Esophagus squamous epithelium (tissue), 4 donors: Measurements from ENCODE around the gene HEYL.

Experiments used
- CTCF ChIP-seq, 6 experiments: fragments of 450-650 bp in 4 of 6; fragments of 200-600 bp in 2 of 6; sonication (generic) in 2 of 6; IDR thresholded peaks; one replicate each; pipeline ENCODE4 v1.5.1; 2016 to 2019; ENCODE audit warnings: antibody characterized with exemption in 6 of 6, mild to moderate bottlenecking in 4 of 6, moderate library complexity in 4 of 6
- POLR2A ChIP-seq, 4 donors: fragments of 450-650 bp; IDR thresholded peaks; one replicate each; pipeline ENCODE4 v1.6.1; 2017; ENCODE audit warnings: antibody characterized with exemption in 4 of 4, mild to moderate bottlenecking in 4 of 4, moderate library complexity in 3 of 4

- TF ChIP-seq CTCF (IDR thresholded peaks at IDR 0.05), result no peak
- no peak for TF ChIP-seq POLR2A (IDR thresholded peaks at IDR 0.05)
These were observed 14.4 kb downstream of the HEYL start for GRCh38 chr1:39625009-39625408.
